HG03575 (cell line): ENCODE results near the gene C22orf15.

Experiments
- ATAC-seq: cut with Tn5 transposase; IDR thresholded peaks from one replicate; pipeline ENCODE4 v1.9.1; 2021; ENCODE audit not compliant: unreplicated experiment, insufficient number of reproducible peaks, low FRiP score; ENCODE audit errors: extremely low read depth

C22orf15 gene

DNA sequence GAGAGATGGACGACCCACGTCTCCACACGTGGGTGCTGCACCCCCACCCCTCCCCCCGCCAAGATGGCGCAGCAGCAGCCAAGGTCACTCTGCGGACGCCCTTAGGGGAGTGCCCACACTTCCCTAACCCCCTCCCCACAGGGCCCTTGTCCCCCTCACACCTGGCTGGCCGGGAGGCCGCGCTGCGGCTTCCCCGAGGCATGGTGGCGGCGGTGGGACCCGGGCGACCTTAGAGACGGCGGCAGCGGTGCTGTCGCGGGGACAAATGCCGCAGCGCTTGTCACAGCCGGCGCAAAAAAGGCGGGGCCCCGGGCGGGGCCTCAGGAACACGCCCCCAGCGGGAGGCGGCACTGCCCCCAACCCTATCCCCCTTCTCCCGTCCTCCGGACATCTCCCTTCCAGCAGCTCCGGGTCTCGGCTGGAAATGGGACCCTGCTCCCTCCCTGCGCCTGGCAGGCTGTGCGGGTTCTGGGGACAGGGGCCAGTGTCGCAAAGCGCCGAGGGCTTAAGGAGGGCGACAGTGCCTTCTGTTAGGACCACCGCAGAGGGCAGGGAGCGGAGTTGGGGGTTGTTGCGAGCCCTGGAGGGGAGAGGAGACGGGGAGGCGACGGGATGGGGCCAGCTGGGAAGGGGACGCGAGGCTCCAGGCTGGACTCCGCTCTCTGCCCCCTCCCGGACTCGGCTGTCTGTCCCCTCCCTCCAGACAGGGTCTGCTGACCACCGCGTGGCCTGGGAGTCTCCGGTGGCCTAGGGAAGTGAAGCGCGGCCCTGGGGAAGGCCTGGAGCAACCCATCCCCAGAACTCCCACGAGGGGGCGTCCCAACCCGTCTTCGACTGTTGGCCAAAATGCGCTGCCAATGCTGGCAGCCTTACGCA is 5.1 kb downstream of the C22orf15 start, which contains the start of gene CHCHD10:
Gene CHCHD10 (minus strand): TSS at position 300 of the 876 bp plus-strand sequence. CDS start 98 bp downstream, at position 202.
- ATAC-seq, result no peak

DNA sequence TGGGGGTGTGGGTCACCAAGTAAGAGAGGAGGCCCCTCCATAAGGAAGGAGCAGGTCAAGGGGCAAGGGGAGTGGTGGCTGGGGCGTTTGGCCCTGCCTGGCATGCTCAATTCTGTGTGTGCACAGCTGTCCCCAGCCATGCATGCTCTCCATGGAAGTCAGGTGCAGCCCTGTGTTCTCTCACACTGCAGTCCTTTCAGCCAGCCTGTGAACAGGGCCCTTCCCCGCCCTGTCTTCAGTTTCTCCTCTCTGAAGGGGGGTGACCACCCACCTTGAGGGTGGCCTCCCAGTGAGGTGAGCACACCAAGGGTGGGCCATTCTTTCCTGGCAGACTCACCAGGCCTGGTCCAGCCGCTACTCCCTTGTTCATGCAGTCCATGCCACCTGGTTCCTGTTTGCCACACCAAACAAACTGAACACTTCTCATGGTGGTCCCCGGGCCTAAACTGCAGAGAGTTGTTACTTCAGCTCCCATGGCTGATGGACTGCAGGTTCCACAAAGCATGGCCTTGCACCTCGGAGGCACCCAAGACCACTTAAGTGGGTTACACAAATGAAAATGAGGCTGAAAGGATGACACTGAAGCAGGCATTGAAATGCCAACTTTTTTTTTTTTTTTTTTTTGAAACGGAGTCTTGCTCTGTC is 6.7 kb downstream of the C22orf15 start:
- no peak for ATAC-seq

DNA sequence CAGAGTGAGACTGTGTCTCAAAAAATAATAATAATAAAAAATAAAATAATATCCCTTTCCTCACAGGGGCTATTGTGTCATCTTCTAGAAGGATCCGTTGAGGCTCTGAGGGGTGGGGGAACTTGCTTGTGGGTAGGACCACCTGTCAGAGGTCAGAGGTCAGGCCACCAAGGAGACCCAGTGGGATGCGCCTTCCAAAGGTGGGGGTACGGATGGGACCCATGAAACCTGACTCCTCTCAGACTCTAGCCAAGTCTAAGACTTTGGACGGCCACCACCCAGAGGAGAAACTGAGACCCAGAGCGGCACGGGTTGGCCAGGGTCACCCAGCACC is 9.5 kb downstream of the C22orf15 start:
- no peak for ATAC-seq

DNA sequence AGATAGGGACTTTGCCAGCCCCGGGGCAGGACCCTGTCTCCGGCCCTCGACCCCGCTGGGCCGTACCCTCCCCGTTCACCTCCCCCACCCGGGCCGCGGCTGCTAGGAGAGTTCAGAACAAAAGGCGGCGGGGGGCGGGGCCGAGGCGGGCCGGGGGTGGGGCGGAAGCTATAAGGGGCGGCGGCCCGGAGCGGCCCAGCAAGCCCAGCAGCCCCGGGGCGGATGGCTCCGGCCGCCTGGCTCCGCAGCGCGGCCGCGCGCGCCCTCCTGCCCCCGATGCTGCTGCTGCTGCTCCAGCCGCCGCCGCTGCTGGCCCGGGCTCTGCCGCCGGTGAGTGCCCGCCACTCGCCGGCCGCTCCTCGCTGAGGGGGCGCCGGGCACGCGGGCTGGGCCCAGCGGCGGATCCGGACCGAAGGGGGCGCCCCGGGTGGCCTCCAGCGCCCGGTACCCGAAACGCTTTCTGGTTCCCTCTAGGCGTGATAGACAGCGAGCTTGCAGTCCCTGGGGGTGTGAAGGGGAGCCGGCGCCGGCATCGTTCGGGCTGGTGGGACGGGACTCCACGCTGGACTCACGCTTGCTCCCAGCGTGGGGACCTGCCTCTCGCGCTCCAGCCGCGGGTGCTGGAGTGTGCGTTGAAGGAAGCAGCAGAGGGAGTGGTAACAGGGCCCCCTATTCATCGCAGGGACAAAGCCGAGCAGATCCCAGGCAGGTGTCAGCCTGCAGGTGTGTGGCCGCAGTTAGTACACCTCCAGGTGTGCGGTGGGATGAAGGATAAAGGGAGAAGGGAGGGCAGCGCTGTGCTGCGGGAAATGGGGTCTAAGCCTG is 10.1 kb downstream of the C22orf15 start, which contains the start of gene MMP11:
Gene MMP11 (plus strand): TSS at position 201 of the 825 bp plus-strand sequence. CDS start 22 bp downstream, at position 223.
- ATAC-seq, result no peak

DNA sequence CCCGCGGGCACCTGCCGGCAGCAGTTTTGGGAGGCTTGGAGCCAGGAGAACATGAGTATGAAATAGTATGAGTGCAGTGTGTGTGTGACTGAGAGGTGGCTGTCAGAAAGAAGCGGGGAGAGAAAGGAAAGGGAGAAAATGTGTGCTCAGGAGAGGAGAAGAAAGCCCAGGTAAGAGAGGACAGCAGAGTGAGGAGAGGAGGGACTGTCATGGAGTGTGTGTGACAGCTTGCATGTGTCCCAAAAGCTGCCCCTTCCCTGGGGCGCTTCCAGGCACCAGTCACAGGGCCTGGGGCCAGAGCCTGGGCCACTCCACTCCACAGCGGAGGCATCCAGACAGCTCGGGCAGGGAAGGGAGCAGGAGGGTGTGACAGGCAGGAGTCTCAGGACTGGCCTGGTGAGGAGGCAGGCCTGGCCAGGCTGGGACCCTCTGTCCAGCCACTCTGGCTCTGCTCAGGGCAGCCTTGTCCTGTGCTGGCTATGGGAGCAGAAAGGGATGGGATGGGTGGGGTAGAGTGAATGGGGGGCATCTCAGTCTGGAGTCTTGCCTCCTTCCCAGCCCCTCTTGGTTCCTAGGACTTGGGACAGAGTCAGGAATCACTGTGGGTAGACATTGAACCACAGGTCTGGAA is 10.8 kb downstream of the C22orf15 start:
- ATAC-seq, result no peak

DNA sequence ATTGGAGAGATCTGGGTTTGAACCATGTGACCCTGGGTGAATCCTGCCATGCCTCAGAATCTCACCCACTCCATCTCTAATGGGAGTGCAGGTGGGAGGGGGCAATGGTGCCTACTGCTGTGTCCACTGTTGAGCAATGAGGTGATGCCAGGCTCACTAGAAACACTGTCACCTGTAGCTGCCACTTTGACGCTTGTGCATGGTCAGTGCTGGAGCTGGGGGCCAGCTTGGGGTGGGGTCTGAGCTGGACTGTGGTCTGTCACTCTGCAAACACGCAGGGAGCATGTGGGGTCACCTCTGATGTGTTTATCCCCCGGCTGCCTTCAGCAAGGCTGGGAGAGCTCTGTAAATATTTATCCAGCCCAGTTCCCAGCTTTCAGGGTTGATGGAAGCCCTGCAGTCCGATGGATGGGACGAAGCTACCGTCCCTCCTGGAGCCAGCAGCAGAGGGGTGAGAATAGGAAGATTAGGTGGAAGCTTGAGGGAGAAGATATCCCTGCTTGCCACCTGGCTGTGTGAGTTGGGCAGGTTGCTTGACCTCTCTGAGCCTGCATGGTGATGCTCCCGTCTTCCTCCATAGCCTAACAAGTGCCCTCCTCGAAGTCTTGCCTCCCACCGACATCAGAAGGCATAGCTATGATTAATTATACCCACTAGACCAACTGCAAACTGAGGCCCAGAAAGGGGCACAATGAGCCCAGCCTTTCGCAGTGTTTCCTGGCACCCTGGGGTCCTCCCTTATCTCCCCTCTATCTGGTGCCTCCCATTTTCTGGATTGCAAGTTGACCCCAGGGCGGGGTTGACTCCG is 11.5 kb downstream of the C22orf15 start:
- no peak for ATAC-seq

DNA sequence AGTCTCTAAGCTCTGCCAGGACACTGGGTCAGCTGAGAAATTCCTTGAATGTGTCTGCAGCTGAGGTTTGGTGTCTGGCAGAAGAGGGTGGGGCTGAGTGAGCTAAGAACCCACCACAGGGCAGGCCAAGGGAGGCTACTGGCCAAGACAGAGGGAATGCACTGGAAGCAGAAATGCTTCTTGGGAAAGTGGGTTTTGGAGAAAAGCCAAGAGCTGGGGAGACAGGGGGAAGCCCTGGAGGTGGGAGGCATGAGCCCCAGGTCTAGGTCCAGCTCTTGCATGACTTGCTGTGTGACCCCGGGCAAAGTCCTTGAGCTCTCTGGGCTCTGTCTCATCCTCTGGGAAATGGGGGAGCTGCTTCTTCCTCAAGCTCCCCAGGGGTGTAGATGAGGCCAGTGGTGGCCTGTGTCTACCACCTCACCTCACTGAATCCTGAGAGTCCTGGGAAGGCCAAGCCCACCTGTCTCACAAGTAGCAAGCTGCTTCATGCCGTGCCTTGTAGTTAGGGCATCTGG is 12.2 kb downstream of the C22orf15 start:
- ATAC-seq, result no peak

DNA sequence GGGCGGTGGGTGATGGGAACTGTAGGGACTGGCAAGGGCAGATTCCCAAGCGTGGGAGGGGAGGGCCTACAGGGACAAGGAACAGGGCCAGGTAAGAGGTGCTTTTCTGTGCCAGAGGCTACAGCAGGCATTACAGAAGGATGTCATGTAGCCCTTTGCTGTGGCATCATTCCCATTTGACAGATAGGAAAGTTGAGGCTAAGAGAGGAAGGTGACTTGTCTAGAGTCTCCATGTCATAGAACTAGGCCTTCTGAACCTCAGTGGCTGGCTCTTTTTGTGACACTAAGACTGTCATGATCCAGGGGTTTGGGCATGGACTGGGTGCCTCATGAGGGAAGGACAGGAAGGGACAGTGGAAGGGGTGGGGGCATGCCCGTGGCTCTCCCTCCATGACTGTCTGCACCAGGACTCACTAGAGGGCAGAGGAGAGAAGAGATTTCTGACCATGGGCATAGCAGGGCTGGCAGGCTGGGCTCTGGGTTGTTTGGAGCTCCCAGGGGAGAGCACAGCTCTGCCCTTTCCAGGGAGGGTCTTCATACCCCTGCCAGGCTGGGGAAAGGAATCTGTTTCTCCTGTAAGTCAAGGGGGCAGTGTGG is 13.1 kb downstream of the C22orf15 start:
- no peak for ATAC-seq

DNA sequence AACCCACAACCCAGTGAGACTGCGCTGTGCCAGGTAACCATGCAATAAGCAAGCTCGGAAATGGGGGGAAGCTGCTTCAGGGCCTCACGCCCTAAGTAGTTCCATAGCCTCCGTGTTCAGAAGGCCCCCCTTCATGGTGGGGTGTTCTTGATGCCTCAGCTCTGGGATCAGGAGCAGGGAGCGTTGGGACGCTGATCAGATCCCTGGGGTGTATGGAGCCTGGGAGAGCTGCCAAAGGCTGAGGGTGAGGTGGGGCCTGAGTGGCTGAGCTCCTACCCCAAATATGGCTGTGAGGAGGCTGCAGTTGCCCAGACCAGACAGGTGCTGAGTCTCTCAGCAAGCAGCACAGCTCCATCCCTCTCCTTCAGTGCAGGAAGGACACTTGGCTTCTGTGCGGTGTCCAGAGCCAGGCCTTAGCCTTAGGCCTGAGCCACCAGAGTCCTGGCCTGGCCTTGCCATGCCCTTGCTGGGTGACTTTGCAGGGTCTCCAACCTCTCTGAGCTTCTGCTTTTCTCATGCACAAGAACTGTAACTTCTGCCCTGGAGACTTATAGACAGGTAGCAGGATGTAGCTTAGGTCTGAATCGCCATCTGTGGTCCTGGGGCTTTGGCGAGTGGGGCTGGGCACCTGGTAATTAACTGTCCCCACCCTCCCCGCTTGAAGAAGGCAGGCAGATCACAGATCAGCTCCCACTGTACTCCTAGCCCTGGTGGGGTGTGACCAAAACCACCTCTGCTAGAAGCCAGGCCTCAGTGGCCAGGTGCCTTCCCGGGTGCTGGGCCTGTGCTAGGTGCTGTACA is 15.2 kb downstream of the C22orf15 start:
- ATAC-seq, result no peak

DNA sequence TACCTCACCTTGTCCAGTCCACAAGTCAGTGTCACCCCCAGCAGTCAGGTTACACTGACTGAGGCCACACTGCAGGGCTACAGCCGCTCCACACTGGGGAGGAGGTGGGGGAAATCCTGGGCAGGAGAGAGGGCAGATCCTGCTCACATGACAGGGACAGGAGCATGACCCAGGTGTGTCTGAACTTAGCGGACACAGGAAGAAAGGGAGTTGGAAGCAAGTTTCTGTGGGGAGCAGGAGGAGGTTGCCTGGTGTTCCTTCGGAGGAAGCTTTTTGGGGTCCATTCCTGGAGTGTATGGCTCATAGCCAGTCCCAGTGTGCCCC is 15.7 kb downstream of the C22orf15 start:
- ATAC-seq, result no peak

DNA sequence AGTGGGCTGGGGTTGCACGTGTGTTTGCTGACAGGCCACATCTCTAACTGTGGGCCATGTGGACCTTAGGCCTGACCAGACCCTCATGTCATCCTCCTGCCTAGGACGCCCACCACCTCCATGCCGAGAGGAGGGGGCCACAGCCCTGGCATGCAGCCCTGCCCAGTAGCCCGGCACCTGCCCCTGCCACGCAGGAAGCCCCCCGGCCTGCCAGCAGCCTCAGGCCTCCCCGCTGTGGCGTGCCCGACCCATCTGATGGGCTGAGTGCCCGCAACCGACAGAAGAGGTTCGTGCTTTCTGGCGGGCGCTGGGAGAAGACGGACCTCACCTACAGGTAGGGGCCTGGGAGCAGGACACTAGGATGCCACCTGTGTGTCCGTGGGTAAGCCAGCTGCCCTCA is 16.3 kb downstream of the C22orf15 start:
- ATAC-seq, result no peak

DNA sequence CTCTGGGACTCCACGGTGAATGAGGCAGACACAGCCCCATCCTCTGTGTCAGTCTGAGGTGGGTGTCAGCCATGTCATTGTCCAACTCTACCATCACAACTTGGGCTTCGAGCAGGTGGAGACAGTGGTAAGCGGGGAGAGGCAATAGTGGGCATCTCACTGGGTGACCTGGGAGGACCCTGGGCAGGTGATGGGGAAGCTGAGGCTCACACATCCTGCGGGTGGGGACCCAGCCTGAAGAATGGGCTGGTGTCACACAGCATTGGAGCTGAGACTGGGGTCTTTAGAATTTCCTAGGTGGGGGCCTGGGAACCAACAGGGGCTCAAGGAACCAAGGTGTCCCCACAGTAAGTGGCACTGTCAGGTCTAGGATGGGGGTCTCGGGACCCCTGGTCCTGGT is 16.9 kb downstream of the C22orf15 start:
- no peak for ATAC-seq

DNA sequence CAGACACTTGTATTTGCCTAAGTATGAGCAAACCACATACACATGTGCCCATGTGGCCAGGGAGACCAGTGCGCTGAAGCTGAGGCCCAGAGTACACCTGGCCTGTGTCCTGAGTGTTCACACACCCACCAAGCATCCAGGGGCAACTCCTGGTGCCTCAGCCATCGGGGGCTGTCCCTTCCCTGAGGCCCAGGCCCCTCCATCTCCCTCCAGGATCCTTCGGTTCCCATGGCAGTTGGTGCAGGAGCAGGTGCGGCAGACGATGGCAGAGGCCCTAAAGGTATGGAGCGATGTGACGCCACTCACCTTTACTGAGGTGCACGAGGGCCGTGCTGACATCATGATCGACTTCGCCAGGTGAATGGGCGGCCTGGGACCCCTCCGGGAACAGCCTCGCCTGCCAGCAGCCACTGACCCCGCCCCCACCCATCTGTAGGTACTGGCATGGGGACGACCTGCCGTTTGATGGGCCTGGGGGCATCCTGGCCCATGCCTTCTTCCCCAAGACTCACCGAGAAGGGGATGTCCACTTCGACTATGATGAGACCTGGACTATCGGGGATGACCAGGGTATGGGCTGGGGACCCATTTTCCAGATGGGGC is 17.5 kb downstream of the C22orf15 start:
- no peak for ATAC-seq

DNA sequence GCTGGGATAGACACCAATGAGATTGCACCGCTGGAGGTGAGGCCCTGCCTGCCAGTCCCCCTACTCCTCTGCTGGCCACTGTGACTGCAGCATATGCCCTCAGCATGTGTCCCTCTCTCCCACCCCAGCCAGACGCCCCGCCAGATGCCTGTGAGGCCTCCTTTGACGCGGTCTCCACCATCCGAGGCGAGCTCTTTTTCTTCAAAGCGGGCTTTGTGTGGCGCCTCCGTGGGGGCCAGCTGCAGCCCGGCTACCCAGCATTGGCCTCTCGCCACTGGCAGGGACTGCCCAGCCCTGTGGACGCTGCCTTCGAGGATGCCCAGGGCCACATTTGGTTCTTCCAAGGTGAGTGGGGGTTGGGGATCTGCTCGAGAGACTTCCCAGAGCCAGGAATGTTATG is 18.3 kb downstream of the C22orf15 start:
- no peak for ATAC-seq

DNA sequence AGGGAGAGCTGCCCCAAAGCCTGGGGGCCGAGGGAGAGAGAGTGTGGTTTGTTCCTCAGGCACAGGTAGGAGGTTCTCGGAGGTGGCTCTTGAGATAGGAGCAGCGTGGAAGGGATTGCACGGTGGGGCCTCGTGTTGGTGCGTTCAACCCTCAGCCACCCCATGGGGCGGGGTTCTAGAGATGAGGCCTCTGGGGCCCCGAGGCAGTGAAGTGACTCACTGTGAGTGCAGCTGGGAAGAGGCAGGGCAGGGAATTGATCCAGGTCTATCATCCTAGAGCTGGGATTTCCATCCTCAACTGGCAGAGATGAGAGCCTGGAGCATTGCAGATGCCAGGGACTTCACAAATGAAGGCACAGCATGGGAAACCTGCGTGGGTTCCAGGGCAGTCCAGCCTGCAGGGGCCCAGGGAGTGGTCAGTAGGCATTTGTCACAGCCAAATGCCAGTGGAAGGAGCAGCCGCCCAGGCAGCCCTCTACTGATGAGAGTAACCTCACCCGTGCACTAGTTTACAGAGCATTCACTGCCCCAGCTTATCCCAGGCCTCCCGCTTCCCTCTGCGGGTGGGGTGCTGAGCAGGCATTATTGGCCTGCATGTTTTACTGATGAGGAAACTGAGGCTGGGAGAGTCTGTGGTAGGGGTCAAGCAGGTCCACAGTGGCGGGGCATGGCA is 18.9 kb downstream of the C22orf15 start:
- no peak for ATAC-seq

DNA sequence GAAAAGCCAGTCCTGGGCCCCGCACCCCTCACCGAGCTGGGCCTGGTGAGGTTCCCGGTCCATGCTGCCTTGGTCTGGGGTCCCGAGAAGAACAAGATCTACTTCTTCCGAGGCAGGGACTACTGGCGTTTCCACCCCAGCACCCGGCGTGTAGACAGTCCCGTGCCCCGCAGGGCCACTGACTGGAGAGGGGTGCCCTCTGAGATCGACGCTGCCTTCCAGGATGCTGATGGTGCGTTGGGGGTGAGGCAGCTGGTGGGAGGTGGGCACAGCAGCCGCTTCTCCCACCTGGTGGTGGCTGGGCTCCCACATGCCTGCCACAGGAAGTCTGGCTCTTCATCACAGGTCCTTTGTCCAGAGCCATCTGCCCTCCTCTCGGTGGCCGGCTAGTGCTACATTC is 19.5 kb downstream of the C22orf15 start:
- no peak for ATAC-seq
